ENCODE data around the gene CCDC27.

CCDC27 gene

GRCh38 chr1:3717715-3718601 is 34.3 kb upstream of the CCDC27 start:
- DNase-seq (ENCODE audit: low read depth in 2 of 3, low spot score in 1 of 3) = no peak

- DNase-seq (ENCODE audit: low read depth in 2 of 3, low spot score in 1 of 3) = no peak
Measured at GRCh38 chr1:3718764-3719163, 33.5 kb upstream of the CCDC27 start.

GRCh38 chr1:3721955-3722465 is 30.2 kb upstream of the CCDC27 start:
- DNase-seq (ENCODE audit: low read depth in 2 of 3, low spot score in 1 of 3) = no peak

- no peak for DNase-seq (ENCODE audit: low read depth in 2 of 3, low spot score in 1 of 3)
Measured at GRCh38 chr1:3722846-3723245, 29.4 kb upstream of the CCDC27 start.

- peak; percentile 46 to 77 (median 67) for DNase-seq (ENCODE audit: low read depth in 2 of 3, low spot score in 1 of 3)
Measured at GRCh38 chr1:3724416-3725030, 27.7 kb upstream of the CCDC27 start.

GRCh38 chr1:3725366-3725765 is 26.9 kb upstream of the CCDC27 start:
- no peak for DNase-seq (ENCODE audit: low read depth in 2 of 3, low spot score in 1 of 3)

GRCh38 chr1:3727042-3727824 is 25.0 kb upstream of the CCDC27 start:
- DNase-seq (ENCODE audit: low read depth in 2 of 3, low spot score in 1 of 3) = peak in 1 of 3 donors; percentile 12

- DNase-seq (ENCODE audit: low read depth in 2 of 3, low spot score in 1 of 3) = no peak
Measured at GRCh38 chr1:3727825-3728776, 24.1 kb upstream of the CCDC27 start.

- DNase-seq (ENCODE audit: low read depth in 2 of 3, low spot score in 1 of 3) = no peak
Measured at GRCh38 chr1:3729594-3730542, 22.4 kb upstream of the CCDC27 start.

GRCh38 chr1:3730543-3731247 is 21.6 kb upstream of the CCDC27 start:
- no peak for DNase-seq (ENCODE audit: low read depth in 2 of 3, low spot score in 1 of 3)

- DNase-seq (ENCODE audit: low read depth in 2 of 3, low spot score in 1 of 3) = no peak
Measured at GRCh38 chr1:3731583-3732433, 20.4 kb upstream of the CCDC27 start.

GRCh38 chr1:3732434-3733093 is 19.7 kb upstream of the CCDC27 start:
- DNase-seq (ENCODE audit: low read depth in 2 of 3, low spot score in 1 of 3) = no peak

- no peak for DNase-seq (ENCODE audit: low read depth in 2 of 3, low spot score in 1 of 3)
Measured at GRCh38 chr1:3733094-3733882, 19.0 kb upstream of the CCDC27 start.

GRCh38 chr1:3733883-3734589 is 18.2 kb upstream of the CCDC27 start:
- DNase-seq (ENCODE audit: low read depth in 2 of 3, low spot score in 1 of 3) = no peak

- DNase-seq (ENCODE audit: low read depth in 2 of 3, low spot score in 1 of 3) = no peak
Measured at GRCh38 chr1:3734602-3735001, 17.6 kb upstream of the CCDC27 start.
